ENCODE results near the gene LRP1B. TPM values are rescaled to one million over a fixed set of nuclear protein-coding genes. Genes with fewer than 3 reads are reported as not detected.
A peak's percentile ranks its signal among the peaks of the same experiment; 100 is the strongest.
"Not testable (repeated sequence)": the region's sequence is repeated elsewhere in the genome, so short reads cannot be mapped to it uniquely, and the experiment has no call there.

Gene LRP1B
- total RNA-seq, 1 experiment from 2014 or later, result 0.03 TPM

GRCh38 chr2:142127248-142127647 is 3.6 kb downstream of the LRP1B start:
- DNase-seq (ENCODE audit: low read depth, low spot score), result no peak
- in situ Hi-C loops (cut with HindIII; ENCODE audit: low pct_unique_long_range_greater_than_20kb, low sequenced_read_pairs), result no loop called here

GRCh38 chr2:142124706-142125105 is 6.1 kb downstream of the LRP1B start:
- no peak for DNase-seq (ENCODE audit: low read depth, low spot score)
- in situ Hi-C loops (cut with HindIII; ENCODE audit: low pct_unique_long_range_greater_than_20kb, low sequenced_read_pairs), result no loop called here

- in situ Hi-C loops (cut with HindIII; ENCODE audit: low pct_unique_long_range_greater_than_20kb, low sequenced_read_pairs), result no loop called here
- DNase-seq (ENCODE audit: low read depth, low spot score), result no peak
Observed at GRCh38 chr2:142119347-142119746, 11.5 kb downstream of the LRP1B start.

- in situ Hi-C loops (cut with HindIII; ENCODE audit: low pct_unique_long_range_greater_than_20kb, low sequenced_read_pairs), result no loop called here
- peak; percentile 87 for DNase-seq (ENCODE audit: low read depth, low spot score)
Observed at GRCh38 chr2:142112757-142113221, 18.0 kb downstream of the LRP1B start.

GRCh38 chr2:142104134-142104758 is 26.6 kb downstream of the LRP1B start:
- in situ Hi-C loops (cut with HindIII; ENCODE audit: low pct_unique_long_range_greater_than_20kb, low sequenced_read_pairs), result no loop called here

GRCh38 chr2:142100970-142101369 is 29.8 kb downstream of the LRP1B start:
- in situ Hi-C loops (cut with HindIII; ENCODE audit: low pct_unique_long_range_greater_than_20kb, low sequenced_read_pairs), result no loop called here
- DNase-seq (ENCODE audit: low read depth, low spot score), result peak; percentile 4

More at GRCh38 chr2:142104134-142104758, 26.6 kb downstream of the LRP1B start:
- DNase-seq (ENCODE audit: low read depth, low spot score), result no peak

GRCh38 chr2:142100139-142100873 is 30.5 kb downstream of the LRP1B start:
- in situ Hi-C loops (cut with HindIII; ENCODE audit: low pct_unique_long_range_greater_than_20kb, low sequenced_read_pairs), result no loop called here
- no peak for DNase-seq (ENCODE audit: low read depth, low spot score)

GRCh38 chr2:142097711-142098110 is 33.1 kb downstream of the LRP1B start:
- in situ Hi-C loops (cut with HindIII; ENCODE audit: low pct_unique_long_range_greater_than_20kb, low sequenced_read_pairs), result no loop called here
- no peak for DNase-seq (ENCODE audit: low read depth, low spot score)

GRCh38 chr2:142095647-142096046 is 35.2 kb downstream of the LRP1B start:
- in situ Hi-C loops (cut with HindIII; ENCODE audit: low pct_unique_long_range_greater_than_20kb, low sequenced_read_pairs), result no loop called here
- DNase-seq (ENCODE audit: low read depth, low spot score), result no peak

GRCh38 chr2:142094233-142094632 is 36.6 kb downstream of the LRP1B start:
- DNase-seq (ENCODE audit: low read depth, low spot score), result no peak
- in situ Hi-C loops (cut with HindIII; ENCODE audit: low pct_unique_long_range_greater_than_20kb, low sequenced_read_pairs), result no loop called here

- DNase-seq (ENCODE audit: low read depth, low spot score), result no peak
- in situ Hi-C loops (cut with HindIII; ENCODE audit: low pct_unique_long_range_greater_than_20kb, low sequenced_read_pairs), result no loop called here
Observed at GRCh38 chr2:142088058-142088568, 42.7 kb downstream of the LRP1B start.

GRCh38 chr2:142087585-142087984 is 43.2 kb downstream of the LRP1B start:
- in situ Hi-C loops (cut with HindIII; ENCODE audit: low pct_unique_long_range_greater_than_20kb, low sequenced_read_pairs); DNase-seq (ENCODE audit: low read depth, low spot score): not testable (repeated sequence)

GRCh38 chr2:142082368-142082767 is 48.4 kb downstream of the LRP1B start:
- in situ Hi-C loops (cut with HindIII; ENCODE audit: low pct_unique_long_range_greater_than_20kb, low sequenced_read_pairs), result no loop called here
- no peak for DNase-seq (ENCODE audit: low read depth, low spot score)

- in situ Hi-C loops (cut with HindIII; ENCODE audit: low pct_unique_long_range_greater_than_20kb, low sequenced_read_pairs), result no loop called here
- no peak for DNase-seq (ENCODE audit: low read depth, low spot score)
Observed at GRCh38 chr2:142076317-142076716, 54.5 kb downstream of the LRP1B start.

- DNase-seq (ENCODE audit: low read depth, low spot score), result peak; percentile 3
- in situ Hi-C loops (cut with HindIII; ENCODE audit: low pct_unique_long_range_greater_than_20kb, low sequenced_read_pairs), result no loop called here
Observed at GRCh38 chr2:142075826-142076225, 55.0 kb downstream of the LRP1B start.

GRCh38 chr2:142069251-142069888 is 61.4 kb downstream of the LRP1B start:
- DNase-seq (ENCODE audit: low read depth, low spot score), result no peak
- in situ Hi-C loops (cut with HindIII; ENCODE audit: low pct_unique_long_range_greater_than_20kb, low sequenced_read_pairs), result no loop called here

- in situ Hi-C loops (cut with HindIII; ENCODE audit: low pct_unique_long_range_greater_than_20kb, low sequenced_read_pairs), result no loop called here
- DNase-seq (ENCODE audit: low read depth, low spot score), result no peak
Observed at GRCh38 chr2:142065700-142066099, 65.1 kb downstream of the LRP1B start.

- in situ Hi-C loops (cut with HindIII; ENCODE audit: low pct_unique_long_range_greater_than_20kb, low sequenced_read_pairs), result no loop called here
- no peak for DNase-seq (ENCODE audit: low read depth, low spot score)
Observed at GRCh38 chr2:142065156-142065555, 65.7 kb downstream of the LRP1B start.

Data from SK-MEL-5 (cell line).